MCF 10A (cell line): ENCODE measurements around the gene FLYWCH1. TPM values are rescaled to one million over a fixed set of nuclear protein-coding genes. Genes with fewer than 3 reads are reported as not detected.

Experiments used
- BruUV-seq: library from RNA; stranded (reverse); fragments of 400-500 nt; replicated peaks from 2 replicates; lab custom pipeline; 2021; lab: Mats Ljungman, UMichigan
- CTCF ChIA-PET: fragments of 300-600 bp; sonication (Branson Sonifier 250); formaldehyde crosslinking; extraction: SDS; loops from one replicate; lab custom pipeline; 2021; ENCODE audit warnings: antibody characterized with exemption, inconsistent platforms; lab: Yijun Ruan, JAX
- POLR2A ChIA-PET: fragments of 300-600, 350-650 bp; sonication (Branson Sonifier 250); formaldehyde crosslinking; extraction: SDS; loops from one replicate; lab custom pipeline; 2020; ENCODE audit warnings: antibody characterized with exemption, inconsistent platforms; lab: Yijun Ruan, JAX
- DNase-seq: peaks from one replicate; pipeline ENCODE4 v3.0.0-alpha.2; 2018; ENCODE audit not compliant: unreplicated experiment
- H3K27ac Mint-ChIP-seq: one replicate; pipeline ENCODE4 v1.8.0; 2022; ENCODE audit warnings: mild to moderate bottlenecking, low read depth, mixed read lengths; ENCODE audit not compliant: unreplicated experiment
- H3K27me3 Mint-ChIP-seq: one replicate; pipeline ENCODE4 v1.8.0; 2022; ENCODE audit warnings: mixed read lengths; ENCODE audit not compliant: insufficient read depth, unreplicated experiment
- H3K36me3 Mint-ChIP-seq: one replicate; pipeline ENCODE4 v1.8.0; 2022; ENCODE audit warnings: mild to moderate bottlenecking, moderate library complexity, mixed read lengths; ENCODE audit not compliant: insufficient read depth, unreplicated experiment
- H3K4me1 Mint-ChIP-seq: one replicate; pipeline ENCODE4 v1.8.0; 2022; ENCODE audit warnings: mixed read lengths; ENCODE audit not compliant: insufficient read depth, unreplicated experiment
- H3K4me3 Mint-ChIP-seq: one replicate; pipeline ENCODE4 v1.8.0; 2022; ENCODE audit warnings: mild to moderate bottlenecking, moderate library complexity, mixed read lengths; ENCODE audit not compliant: unreplicated experiment
- H3K9me3 Mint-ChIP-seq: one replicate; pipeline ENCODE4 v1.8.0; 2022; ENCODE audit warnings: mixed read lengths; ENCODE audit not compliant: unreplicated experiment
- CTCF ChIP-seq: fragments of 200-600 bp; IDR thresholded peaks from one replicate; pipeline ENCODE4 v1.8.0; 2022; ENCODE audit warnings: antibody characterized with exemption, mild to moderate bottlenecking; ENCODE audit not compliant: unreplicated experiment
- intact Hi-C: fragments of 100-400 bp; cut with micrococcal nuclease; formaldehyde crosslinking; loops from 2 replicates; pipeline ENCODE4 v1.14.1; 2022
- total RNA-seq: library from RNA; stranded (reverse); gene quantifications from 2 replicates; pipeline ENCODE4 v1.2.3, GENCODE V29; 2022

FLYWCH1 gene
- total RNA-seq, 1 experiment from 2014 or later = 76.3 TPM

GRCh38 chr16:2999929-3000328 is 88.2 kb downstream of the FLYWCH1 start:
- CTCF ChIA-PET = interaction anchor here (9.6 kb wide), 1 partner anchor 29 kb away, joined by 121 read pairs; no protein-coding TSS in a partner anchor
- no peak for TF ChIP-seq CTCF
- Mint-ChIP-seq H3K4me3 (no peak overlapping the region), H3K27ac (no peak overlapping the region), H3K9me3 (no peaks in the 10 kb centered on the region), H3K4me1 (no peaks in the 10 kb centered on the region), H3K36me3 (no peaks in the 10 kb centered on the region), H3K27me3 (no peaks in the 10 kb centered on the region)
- DNase-seq = no peak
- POLR2A ChIA-PET = interaction anchor here (1.3 kb wide), 1 partner anchor 20 kb away, joined by 3 read pairs; the partner anchor contains the start of gene TNFRSF12A
- intact Hi-C loops = no loop called here
- BruUV-seq = no TSS peak

- Mint-ChIP-seq H3K4me3 (no peak overlapping the region), H3K36me3 (no peaks in the 10 kb centered on the region), H3K27me3 (no peaks in the 10 kb centered on the region), H3K9me3 (no peaks in the 10 kb centered on the region), H3K27ac (peak overlapping the region; percentile 67), H3K4me1 (no peaks in the 10 kb centered on the region)
- TF ChIP-seq CTCF = no peak
- DNase-seq = no peak
- intact Hi-C loops = no loop called here
- BruUV-seq = no TSS peak
- POLR2A ChIA-PET = no interaction called here
- CTCF ChIA-PET = interaction anchor here (0.9 to 9.6 kb wide), 2 partner anchors 28 to 58 kb away, joined by 4 to 121 read pairs; no protein-coding TSS in a partner anchor
Observed at GRCh38 chr16:3000540-3000939, 88.8 kb downstream of the FLYWCH1 start.

Other genes with a start within 250 kb of the FLYWCH1 start
- 49.4 and 51.6 TPM in 2 replicates for gene KCTD5, start 229.4 kb upstream of the FLYWCH1 start, total RNA-seq
- gene PRSS27, start 191.7 kb upstream of the FLYWCH1 start, total RNA-seq = 5.8 and 6.3 TPM in 2 replicates
- 710 and 779 TPM in 2 replicates for gene SRRM2, start 159.3 kb upstream of the FLYWCH1 start, total RNA-seq
- gene ELOB, start 134.7 kb upstream of the FLYWCH1 start, total RNA-seq = 438 and 504 TPM in 2 replicates
- not detected in 2 replicates for gene PRSS33, start 124.4 kb upstream of the FLYWCH1 start, total RNA-seq
- gene PRSS41, start 113.5 kb upstream of the FLYWCH1 start, total RNA-seq = not detected in 2 replicates
- 16.4 TPM in 2 replicates for gene PRSS21, start 94.7 kb upstream of the FLYWCH1 start, total RNA-seq
- gene ZG16B, start 81.6 kb upstream of the FLYWCH1 start, total RNA-seq = 4.0 and 6.9 TPM in 2 replicates
- not detected in 2 replicates for gene PRSS22, start 53.8 kb upstream of the FLYWCH1 start, total RNA-seq
- gene FLYWCH2, start 28.7 kb upstream of the FLYWCH1 start, total RNA-seq = 24.4 and 27.7 TPM in 2 replicates
- gene KREMEN2, start 52.3 kb downstream of the FLYWCH1 start, total RNA-seq = 0.42 TPM in 1 of 2 replicates, not detected in the other
- gene PAQR4, start 57.4 kb downstream of the FLYWCH1 start, total RNA-seq = 4.8 and 7.9 TPM in 2 replicates
- gene PKMYT1, start 68.5 kb downstream of the FLYWCH1 start, total RNA-seq = 16.9 and 34.7 TPM in 2 replicates
- gene CLDN9, start 101.0 kb downstream of the FLYWCH1 start, total RNA-seq = 0.39 and 0.44 TPM in 2 replicates
- not detected in 2 replicates for gene CLDN6, start 106.3 kb downstream of the FLYWCH1 start, total RNA-seq
- 436 and 641 TPM in 2 replicates for gene TNFRSF12A, start 108.4 kb downstream of the FLYWCH1 start, total RNA-seq
- gene HCFC1R1, start 112.0 kb downstream of the FLYWCH1 start, total RNA-seq = 13.6 and 20.4 TPM in 2 replicates
- gene THOC6, start 112.1 kb downstream of the FLYWCH1 start, total RNA-seq = 36.8 and 53.1 TPM in 2 replicates
- gene BICDL2, start 125.0 kb downstream of the FLYWCH1 start, total RNA-seq = 0.23 and 0.39 TPM in 2 replicates
- 0.26 and 0.64 TPM in 2 replicates for gene MMP25, start 134.6 kb downstream of the FLYWCH1 start, total RNA-seq
- gene IL32, start 153.7 kb downstream of the FLYWCH1 start, total RNA-seq = 24.0 and 29.8 TPM in 2 replicates
- gene ZSCAN10, start 187.4 kb downstream of the FLYWCH1 start, total RNA-seq = 0.49 and 1.4 TPM in 2 replicates
- gene ZNF205, start 200.7 kb downstream of the FLYWCH1 start, total RNA-seq = 11.8 and 12.1 TPM in 2 replicates
- gene ZNF213, start 223.1 kb downstream of the FLYWCH1 start, total RNA-seq = 19.7 and 20.7 TPM in 2 replicates